ENCODE data around the gene GGACT. TPM values are rescaled to one million over a fixed set of nuclear protein-coding genes. Genes with fewer than 3 reads are reported as not detected.

Gene GGACT
- total RNA-seq, 6 donors from 2014 or later = 0.67 to 8.5 (median 5.7) TPM

DNA sequence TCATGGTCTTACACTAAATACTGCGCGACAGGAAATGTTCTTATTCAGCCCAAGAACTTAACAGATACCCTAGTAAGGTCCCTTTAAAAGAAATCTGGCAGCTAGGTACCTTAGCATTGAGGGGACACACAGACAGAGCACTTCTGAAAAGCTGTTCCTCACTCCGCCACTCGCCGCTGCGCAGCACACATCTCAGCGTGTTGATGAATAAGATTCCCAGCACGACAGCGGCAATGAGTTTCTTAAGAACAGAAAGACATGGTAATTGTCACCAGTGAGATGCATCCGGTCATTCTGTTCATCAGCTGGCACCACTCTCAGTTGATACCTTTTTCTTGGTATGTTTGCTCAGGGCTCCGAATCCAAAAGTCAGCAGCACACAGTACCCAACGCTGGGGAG lies 46.1 kb upstream of the GGACT start:
- ATAC-seq (ENCODE audit: low FRiP score in 2 of 2) (no peak), DNase-seq (no peak)
- Histone ChIP-seq H3K4me3 (no peak overlapping the region), H3K9me3 (no peaks in the 10 kb centered on the region), H3K36me3 (peaks cover 0 to 59% (median 26%) of the 10 kb centered on the region in 4 donors), H3K27ac (no peak overlapping the region), H3K27me3 (no peaks in the 10 kb centered on the region), H3K4me1 (no peaks in the 10 kb centered on the region)
- 88 to 94% methylated on average over 12 of the region's 12 CpGs for WGBS, 2 donors
- TF ChIP-seq POLR2AphosphoS5 (IDR thresholded peaks at IDR 0.05) = no peak
- TF ChIP-seq, protein P1, sequence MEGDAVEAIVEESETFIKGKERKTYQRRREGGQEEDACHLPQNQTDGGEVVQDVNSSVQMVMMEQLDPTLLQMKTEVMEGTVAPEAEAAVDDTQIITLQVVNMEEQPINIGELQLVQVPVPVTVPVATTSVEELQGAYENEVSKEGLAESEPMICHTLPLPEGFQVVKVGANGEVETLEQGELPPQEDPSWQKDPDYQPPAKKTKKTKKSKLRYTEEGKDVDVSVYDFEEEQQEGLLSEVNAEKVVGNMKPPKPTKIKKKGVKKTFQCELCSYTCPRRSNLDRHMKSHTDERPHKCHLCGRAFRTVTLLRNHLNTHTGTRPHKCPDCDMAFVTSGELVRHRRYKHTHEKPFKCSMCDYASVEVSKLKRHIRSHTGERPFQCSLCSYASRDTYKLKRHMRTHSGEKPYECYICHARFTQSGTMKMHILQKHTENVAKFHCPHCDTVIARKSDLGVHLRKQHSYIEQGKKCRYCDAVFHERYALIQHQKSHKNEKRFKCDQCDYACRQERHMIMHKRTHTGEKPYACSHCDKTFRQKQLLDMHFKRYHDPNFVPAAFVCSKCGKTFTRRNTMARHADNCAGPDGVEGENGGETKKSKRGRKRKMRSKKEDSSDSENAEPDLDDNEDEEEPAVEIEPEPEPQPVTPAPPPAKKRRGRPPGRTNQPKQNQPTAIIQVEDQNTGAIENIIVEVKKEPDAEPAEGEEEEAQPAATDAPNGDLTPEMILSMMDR (IDR thresholded peaks at IDR 0.05) = no peak
- no peak for TF ChIP-seq EP300 (IDR thresholded peaks at IDR 0.05)
- TF ChIP-seq POLR2A (IDR thresholded peaks at IDR 0.05) = no peak

DNA sequence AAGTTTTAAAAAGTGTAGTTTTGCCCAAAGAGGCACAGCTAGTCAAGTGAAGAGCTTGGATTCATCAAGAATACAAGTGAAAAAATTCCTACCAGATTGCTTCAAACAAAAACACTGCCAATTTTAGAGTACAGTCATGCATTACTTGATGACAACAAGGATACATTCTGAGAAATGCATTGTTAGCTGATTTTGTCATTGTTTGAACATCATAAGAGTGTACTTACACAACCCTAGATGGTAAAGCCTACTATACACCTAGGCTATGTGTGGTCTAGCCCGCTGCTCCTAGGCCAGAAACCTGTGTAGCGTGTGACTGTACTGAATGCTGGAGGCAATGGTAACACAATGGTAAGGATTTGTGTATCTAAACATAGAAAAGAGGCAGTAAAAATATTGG lies 44.9 kb upstream of the GGACT start:
- DNase-seq = no peak
- H3K36me3 ChIP-seq = peaks cover 0 to 64% (median 27%) of the 10 kb centered on the region in 4 donors
- no peak overlapping the region for H3K27ac ChIP-seq
- ATAC-seq (ENCODE audit: low FRiP score in 2 of 2) = peak; percentile 45 to 50
- TF ChIP-seq EP300 (IDR thresholded peaks at IDR 0.05) = no peak
- TF ChIP-seq POLR2A (IDR thresholded peaks at IDR 0.05) = no peak
- no peak for TF ChIP-seq POLR2AphosphoS5 (IDR thresholded peaks at IDR 0.05)
- TF ChIP-seq, protein P1 (IDR thresholded peaks at IDR 0.05) = no peak
- no peaks in the 10 kb centered on the region for H3K4me1 ChIP-seq
- 45 to 83% methylated on average over 2 of the region's 2 CpGs for WGBS, 2 donors
- no peaks in the 10 kb centered on the region for H3K27me3 ChIP-seq
- H3K9me3 ChIP-seq = no peaks in the 10 kb centered on the region
- no peak overlapping the region for H3K4me3 ChIP-seq

DNA sequence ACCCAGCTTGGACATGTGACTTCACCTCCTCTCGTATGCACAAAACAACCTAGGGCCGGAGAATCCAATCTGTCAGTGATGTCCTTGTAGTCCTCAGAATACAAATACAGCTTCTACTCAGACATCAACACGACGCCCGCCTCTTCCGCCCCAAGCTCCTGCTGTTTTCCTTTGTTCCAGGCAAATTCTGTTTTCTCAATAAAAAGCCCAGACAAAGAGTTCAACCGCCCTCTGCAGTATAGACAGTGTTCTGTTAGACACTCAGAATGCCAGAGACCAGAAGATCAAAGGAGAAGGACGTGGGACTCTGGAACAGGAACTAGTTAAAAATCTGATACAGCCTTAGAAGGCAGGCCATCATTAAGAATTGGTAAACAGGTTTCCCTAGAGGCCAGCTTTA lies 42.0 kb upstream of the GGACT start:
- Histone ChIP-seq H3K4me1 (no peaks in the 10 kb centered on the region), H3K27me3 (no peaks in the 10 kb centered on the region), H3K27ac (no peak overlapping the region), H3K4me3 (no peak overlapping the region), H3K36me3 (peaks cover 0 to 61% (median 17%) of the 10 kb centered on the region in 4 donors), H3K9me3 (no peaks in the 10 kb centered on the region)
- WGBS, 2 donors = 86 to 87% methylated on average over 8 of the region's 8 CpGs
- TF ChIP-seq, protein P1 (IDR thresholded peaks at IDR 0.05) = no peak
- no peak for TF ChIP-seq POLR2A (IDR thresholded peaks at IDR 0.05)
- TF ChIP-seq EP300 (IDR thresholded peaks at IDR 0.05) = no peak
- TF ChIP-seq POLR2AphosphoS5 (IDR thresholded peaks at IDR 0.05) = no peak
- no peak for ATAC-seq (ENCODE audit: low FRiP score in 2 of 2)
- DNase-seq = no peak

DNA sequence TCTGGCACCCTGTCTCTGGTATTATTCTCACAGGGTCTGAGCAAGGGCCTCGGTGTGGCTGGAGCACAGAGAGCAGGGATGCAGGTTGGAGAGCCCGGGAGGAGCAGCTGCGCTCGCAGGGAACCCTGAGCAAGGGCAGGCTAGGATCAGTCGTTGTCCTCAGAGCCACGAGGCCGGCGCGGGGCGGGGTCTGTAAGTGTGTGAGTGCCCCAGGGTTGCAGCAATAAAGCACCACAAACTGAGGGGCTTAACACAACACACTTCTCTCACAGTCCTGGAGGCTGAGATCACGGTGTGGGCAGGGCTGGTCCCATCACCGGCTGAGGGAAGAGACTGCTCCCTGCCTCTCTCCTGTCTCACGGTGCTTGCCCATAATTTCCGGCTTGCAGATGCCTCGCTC lies 38.5 kb upstream of the GGACT start:
- peak in 1 of 2 donors; percentile 81 for DNase-seq
- H3K36me3 ChIP-seq = peaks cover 0 to 54% (median 16%) of the 10 kb centered on the region in 4 donors
- 91 to 95% methylated on average over 15 of the region's 15 CpGs for WGBS, 2 donors

More for the DNA sequence above, 38.5 kb upstream of the GGACT start:
- Histone ChIP-seq H3K4me1 (no peaks in the 10 kb centered on the region), H3K4me3 (no peak overlapping the region), H3K9me3 (no peaks in the 10 kb centered on the region), H3K27me3 (no peaks in the 10 kb centered on the region), H3K27ac (no peak overlapping the region)
- peak in 1 of 2 donors; percentile 35 for ATAC-seq (ENCODE audit: low FRiP score in 2 of 2)
- TF ChIP-seq POLR2AphosphoS5 (IDR thresholded peaks at IDR 0.05) (no peak), EP300 (IDR thresholded peaks at IDR 0.05) (no peak), POLR2A (IDR thresholded peaks at IDR 0.05) (no peak)
- TF ChIP-seq, protein P1 (IDR thresholded peaks at IDR 0.05) = no peak
